Transverse colon (tissue), 4 donors: ENCODE measurements around the gene IRX5. TPM values are rescaled to one million over a fixed set of nuclear protein-coding genes. Genes with fewer than 3 reads are reported as not detected.

ENCODE experiments used
- DNase-seq: peaks from one replicate; pipeline ENCODE4 v3.0.0-alpha.2; 2019
- H3K27ac ChIP-seq, 4 donors: fragments of 200-600 bp; sonication (generic); 2 replicates each; pipeline ENCODE4 v1.5.1; 2016 to 2018; ENCODE audit warnings: inconsistent platforms in 4 of 4
- H3K27me3 ChIP-seq: fragments of 200-600 bp; sonication (generic); 2 replicates; pipeline ENCODE4 v1.5.1; 2017; ENCODE audit warnings: inconsistent platforms
- H3K36me3 ChIP-seq, 4 donors: fragments of 200-600 bp; sonication (generic); 2 replicates each; pipeline ENCODE4 v1.5.1; 2017 to 2019; ENCODE audit warnings: inconsistent platforms in 4 of 4
- H3K4me1 ChIP-seq, 4 donors: fragments of 200-600 bp; sonication (generic); 2 replicates each; pipeline ENCODE4 v1.5.1; 2017 to 2020; ENCODE audit warnings: inconsistent platforms in 4 of 4
- H3K4me3 ChIP-seq, 4 donors: fragments of 200-600 bp; sonication (generic); 1 replicate in 1 of 4; 2 replicates in 3 of 4; pipeline versions ENCODE4 v1.5.1 to v1.6.1; 2017 to 2019; ENCODE audit warnings: inconsistent platforms in 4 of 4
- H3K9me3 ChIP-seq, 2 donors: fragments of 200-600 bp; sonication (generic); 2 replicates each; pipeline ENCODE4 v1.5.1; 2017 to 2019; ENCODE audit warnings: inconsistent platforms in 2 of 2
- CTCF ChIP-seq, 5 experiments: fragments of 200-600 bp in 3 of 5; fragments of 450-650 bp in 2 of 5; sonication (generic) in 3 of 5; IDR thresholded peaks; 1 replicate in 2 of 5; 2 replicates in 3 of 5; pipeline ENCODE4 v1.5.1; 2016 to 2017; ENCODE audit warnings: antibody characterized with exemption in 5 of 5, inconsistent platforms in 3 of 5, mild to moderate bottlenecking in 2 of 5, moderate library complexity in 1 of 5
- EP300 ChIP-seq: sonication (generic); formaldehyde crosslinking; IDR thresholded peaks from one replicate; pipeline ENCODE4 v1.6.1; 2017; ENCODE audit warnings: antibody characterized with exemption, low read depth
- POLR2A ChIP-seq: fragments of 450-650 bp; IDR thresholded peaks from one replicate; pipeline ENCODE4 v1.6.1; 2016; ENCODE audit warnings: antibody characterized with exemption, mild to moderate bottlenecking, moderate library complexity
- POLR2AphosphoS5 ChIP-seq, 3 donors: sonication (generic); formaldehyde crosslinking; IDR thresholded peaks; one replicate each; pipeline ENCODE4 v1.6.1; 2016; ENCODE audit warnings: antibody characterized with exemption in 3 of 3
- WGBS, 2 donors: methylation state at CpG; one replicate each; pipeline ENCODE4 v1.1.5; 2018; ENCODE audit warnings: low coverage in 1 of 2; 5-methylcytosine and 5-hydroxymethylcytosine counted together
- in situ Hi-C, 4 donors: fragments of 200-750 bp; cut with MboI; loops; one replicate each; pipeline versions ENCODE4 v1.15.0 to v1.15.1; 2017; ENCODE audit warnings: low sequenced_read_pairs in 3 of 4, low pct_ligation_motif_present in 1 of 4, low pct_unique_long_range_greater_than_20kb in 1 of 4
- intact Hi-C: fragments of 100-400 bp; cut with DNase I; formaldehyde crosslinking; loops from one replicate; pipeline ENCODE4 v1.15.1; 2023; ENCODE audit warnings: low total_unique reads
- total RNA-seq, 4 donors: library from RNA; depleted of rRNA; stranded (reverse); fragments of >200 nt; gene quantifications; one replicate each; pipeline ENCODE4 v1.1.0, GENCODE V29; 2016

Gene IRX5
- total RNA-seq, 4 donors from 2014 or later = not detected

- TF ChIP-seq POLR2A (no peak), EP300 (no peak), POLR2AphosphoS5 (IDR thresholded peaks at IDR 0.05) (no peak), CTCF (IDR thresholded peaks at IDR 0.05) (no peak)
- Histone ChIP-seq H3K4me3 (no peak overlapping the region), H3K36me3 (no peaks in the 10 kb centered on the region), H3K27ac (no peak overlapping the region), H3K4me1 (peaks cover 13 to 48% (median 40%) of the 10 kb centered on the region in 4 donors), H3K9me3 (no peaks in the 10 kb centered on the region), H3K27me3 (peaks cover 98% of the 10 kb centered on the region)
- in situ Hi-C loops = loop anchor here in 1 of 4 donors (25.0 kb wide), 1 partner anchor 647 kb away; the partner anchor contains the start of gene IRX3
- DNase-seq = no peak
- intact Hi-C loops = no loop called here
- WGBS, 2 donors = 16 to 20% methylated on average over 12 to 30 of the region's 30 CpGs
Measured at GRCh38 chr16:54934481-54935265, 4.0 kb downstream of the IRX5 start.

- H3K9me3 ChIP-seq = no peaks in the 10 kb centered on the region
- no peak for DNase-seq
- TF ChIP-seq EP300 (no peak), CTCF (IDR thresholded peaks at IDR 0.05) (no peak), POLR2A (no peak), POLR2AphosphoS5 (IDR thresholded peaks at IDR 0.05) (no peak)
- H3K27me3 ChIP-seq = peaks cover 98% of the 10 kb centered on the region
- no peaks in the 10 kb centered on the region for H3K36me3 ChIP-seq
- no peak overlapping the region for H3K27ac ChIP-seq
- no peak overlapping the region for H3K4me3 ChIP-seq
- H3K4me1 ChIP-seq = peaks cover 13 to 40% (median 32%) of the 10 kb centered on the region in 4 donors
- in situ Hi-C loops (loop anchor here in 1 of 4 donors (25.0 kb wide), 1 partner anchor 648 kb away; the partner anchor contains the start of gene IRX3), intact Hi-C loops (no loop called here)
- 0 to 20% methylated on average over 1 to 28 of the region's 28 CpGs for WGBS, 2 donors
Measured at GRCh38 chr16:54935266-54935968, 4.8 kb downstream of the IRX5 start.

- intact Hi-C loops = no loop called here
- in situ Hi-C loops = loop anchor here in 1 of 4 donors (25.0 kb wide), 1 partner anchor 649 kb away; the partner anchor contains the start of gene IRX3
- Histone ChIP-seq H3K9me3 (no peaks in the 10 kb centered on the region), H3K27ac (no peak overlapping the region), H3K4me3 (peak overlapping the region in 1 of 4 donors; percentile 28), H3K27me3 (peaks cover 100% of the 10 kb centered on the region), H3K4me1 (peaks cover 10 to 33% (median 25%) of the 10 kb centered on the region in 4 donors), H3K36me3 (no peaks in the 10 kb centered on the region)
- no peak for TF ChIP-seq POLR2A
- no peak for TF ChIP-seq CTCF (IDR thresholded peaks at IDR 0.05)
- TF ChIP-seq EP300 = no peak
- no peak for TF ChIP-seq POLR2AphosphoS5 (IDR thresholded peaks at IDR 0.05)
- 14% methylated on average over 56 of the region's 56 CpGs; no CpG with 5 or more reads in 1 of the 2 donors for WGBS, 2 donors
- no peak for DNase-seq
Measured at GRCh38 chr16:54936201-54936978, 5.7 kb downstream of the IRX5 start.
